Naive thymus-derived CD8-positive, alpha-beta T cell (primary cell): ENCODE measurements around the gene ZSWIM2. TPM values are rescaled to one million over a fixed set of nuclear protein-coding genes. Genes with fewer than 3 reads are reported as not detected.

Experiments used
- ATAC-seq, 2 donors: fragments of 150-1000 bp; cut with Tn5 transposase in 1 of 2; sonication (Bioruptor Pico), chemical (Tn5 transposase) in 1 of 2; 1 replicate in 1 of 2; 2 replicates in 1 of 2; pipeline ENCODE4 v1.10.0; 2021; ENCODE audit warnings: mild to moderate bottlenecking in 2 of 2, moderate library complexity in 2 of 2
- POLR2A ChIA-PET: fragments of 350-600 bp; sonication (Branson Sonifier 250); formaldehyde crosslinking; loops from one replicate; lab custom pipeline; 2021; ENCODE audit warnings: antibody characterized with exemption; lab: Charles Lee
- DNase-seq, 10 donors: peaks; one replicate each; pipeline versions ENCODE4 v3.0.0 to v3.0.0-alpha.2; 2020 to 2022
- H3K27ac Mint-ChIP-seq, 10 donors: one replicate each; pipeline ENCODE4 v1.8.0; 2020 to 2022; ENCODE audit warnings: mild to moderate bottlenecking in 10 of 10, mixed read lengths in 10 of 10, moderate library complexity in 4 of 10, inconsistent platforms in 1 of 10
- H3K27me3 Mint-ChIP-seq, 5 donors: one replicate each; pipeline ENCODE4 v1.8.0; 2021 to 2022; ENCODE audit warnings: mixed read lengths in 5 of 5
- H3K36me3 Mint-ChIP-seq, 3 donors: one replicate each; pipeline ENCODE4 v1.8.0; 2020 to 2022; ENCODE audit warnings: mixed read lengths in 3 of 3, mild to moderate bottlenecking in 2 of 3, inconsistent platforms in 1 of 3
- H3K4me1 Mint-ChIP-seq, 4 donors: one replicate each; pipeline ENCODE4 v1.8.0; 2021 to 2022; ENCODE audit warnings: mixed read lengths in 4 of 4
- H3K4me3 Mint-ChIP-seq, 10 donors: one replicate each; pipeline ENCODE4 v1.8.0; 2020 to 2022; ENCODE audit warnings: mild to moderate bottlenecking in 10 of 10, mixed read lengths in 10 of 10, moderate library complexity in 6 of 10, inconsistent platforms in 1 of 10
- H3K9me3 Mint-ChIP-seq, 9 donors: one replicate each; pipeline ENCODE4 v1.8.0; 2020 to 2022; ENCODE audit warnings: mixed read lengths in 9 of 9, mild to moderate bottlenecking in 3 of 9, inconsistent platforms in 1 of 9, moderate library complexity in 1 of 9
- polyA plus RNA-seq, 3 donors: library from polyadenylated mRNA; unstranded; fragments of 300-500 nt; fragmentation: Illumina TruSeq; gene quantifications; one replicate each; pipeline ENCODE4 v1.2.3, GENCODE V29; 2021
- total RNA-seq, 8 experiments: library from RNA in 2 of 8; stranded (reverse) in 2 of 8; gene quantifications; one replicate each; pipeline ENCODE4 v1.2.3 and lab custom pipeline; 2021 to 2026

The ZSWIM2 gene
- total and polyA plus RNA-seq, 5 experiments from 2014 or later, result not detected

GRCh38 chr2:186881660-186882059 is 32.7 kb upstream of the ZSWIM2 start:
- POLR2A ChIA-PET, result no interaction called here

GRCh38 chr2:186879312-186879711 is 30.3 kb upstream of the ZSWIM2 start:
- Mint-ChIP-seq H3K9me3 (peaks cover 6 to 43% (median 19%) of the 10 kb centered on the region in 9 donors), H3K4me3 (no peak overlapping the region), H3K4me1 (no peaks in the 10 kb centered on the region), H3K36me3 (peaks cover 0 to 15% (median 0%) of the 10 kb centered on the region in 3 donors), H3K27ac (no peak overlapping the region), H3K27me3 (no peaks in the 10 kb centered on the region)
- POLR2A ChIA-PET, result no interaction called here
- DNase-seq, result no peak
- ATAC-seq, result no peak

More at GRCh38 chr2:186881660-186882059, 32.7 kb upstream of the ZSWIM2 start:
- Mint-ChIP-seq H3K27ac (no peak overlapping the region), H3K4me3 (no peak overlapping the region), H3K4me1 (no peaks in the 10 kb centered on the region), H3K36me3 (peaks cover 0 to 15% (median 0%) of the 10 kb centered on the region in 3 donors), H3K9me3 (peaks cover 4 to 36% (median 17%) of the 10 kb centered on the region in 9 donors), H3K27me3 (no peaks in the 10 kb centered on the region)
- ATAC-seq (no peak), DNase-seq (no peak)

GRCh38 chr2:186874713-186875112 is 25.7 kb upstream of the ZSWIM2 start:
- POLR2A ChIA-PET, result no interaction called here
- no peak overlapping the region for H3K27ac Mint-ChIP-seq

GRCh38 chr2:186871881-186872280 is 22.9 kb upstream of the ZSWIM2 start:
- H3K27ac Mint-ChIP-seq, result no peak overlapping the region
- POLR2A ChIA-PET, result no interaction called here
- no peaks in the 10 kb centered on the region for H3K36me3 Mint-ChIP-seq
- ATAC-seq (no peak), DNase-seq (no peak)
- peaks cover 0 to 8% (median 0%) of the 10 kb centered on the region in 5 donors for H3K27me3 Mint-ChIP-seq
- H3K4me1 Mint-ChIP-seq, result no peaks in the 10 kb centered on the region
- H3K4me3 Mint-ChIP-seq, result no peak overlapping the region
- H3K9me3 Mint-ChIP-seq, result peaks cover 0 to 9% (median 2%) of the 10 kb centered on the region in 9 donors

More at GRCh38 chr2:186874713-186875112, 25.7 kb upstream of the ZSWIM2 start:
- Mint-ChIP-seq H3K4me3 (no peak overlapping the region), H3K9me3 (peaks cover 0 to 16% (median 3%) of the 10 kb centered on the region in 9 donors), H3K4me1 (no peaks in the 10 kb centered on the region), H3K36me3 (no peaks in the 10 kb centered on the region), H3K27me3 (peaks cover 0 to 8% (median 0%) of the 10 kb centered on the region in 5 donors)
- no peak for DNase-seq
- no peak for ATAC-seq

- Mint-ChIP-seq H3K4me3 (no peak overlapping the region), H3K27me3 (peaks cover 0 to 12% (median 0%) of the 10 kb centered on the region in 5 donors), H3K36me3 (no peaks in the 10 kb centered on the region), H3K4me1 (no peaks in the 10 kb centered on the region), H3K27ac (no peak overlapping the region), H3K9me3 (peaks cover 0 to 3% (median 0%) of the 10 kb centered on the region in 9 donors)
- DNase-seq (no peak), ATAC-seq (no peak)
- POLR2A ChIA-PET, result no interaction called here
These were observed 19.4 kb upstream of the ZSWIM2 start for GRCh38 chr2:186868344-186868743.

- POLR2A ChIA-PET, result no interaction called here
- H3K4me1 Mint-ChIP-seq, result no peaks in the 10 kb centered on the region
- H3K4me3 Mint-ChIP-seq, result no peak overlapping the region
- H3K27me3 Mint-ChIP-seq, result peaks cover 0 to 12% (median 3%) of the 10 kb centered on the region in 5 donors
- H3K27ac Mint-ChIP-seq, result no peak overlapping the region
- no peaks in the 10 kb centered on the region for H3K36me3 Mint-ChIP-seq
- ATAC-seq (no peak), DNase-seq (no peak)
- H3K9me3 Mint-ChIP-seq, result peaks cover 0 to 3% (median 0%) of the 10 kb centered on the region in 9 donors
These were observed 14.1 kb upstream of the ZSWIM2 start for GRCh38 chr2:186862869-186863709.

- H3K36me3 Mint-ChIP-seq, result no peaks in the 10 kb centered on the region
- ATAC-seq, result no peak
- no peak overlapping the region for H3K27ac Mint-ChIP-seq
- H3K9me3 Mint-ChIP-seq, result peaks cover 0 to 19% (median 5%) of the 10 kb centered on the region in 9 donors
- peaks cover 0 to 14% (median 3%) of the 10 kb centered on the region in 5 donors for H3K27me3 Mint-ChIP-seq
- no peaks in the 10 kb centered on the region for H3K4me1 Mint-ChIP-seq
- DNase-seq, result no peak
- H3K4me3 Mint-ChIP-seq, result no peak overlapping the region
- POLR2A ChIA-PET, result no interaction called here
These were observed 6.2 kb upstream of the ZSWIM2 start for GRCh38 chr2:186855216-186855615.

GRCh38 chr2:186853951-186854350 is 5.0 kb upstream of the ZSWIM2 start:
- ATAC-seq, result no peak
- no peak overlapping the region for H3K4me3 Mint-ChIP-seq
- H3K27me3 Mint-ChIP-seq, result peaks cover 5 to 18% (median 11%) of the 10 kb centered on the region in 5 donors
- DNase-seq, result no peak
- H3K4me1 Mint-ChIP-seq, result peaks cover 0 to 10% (median 8%) of the 10 kb centered on the region in 4 donors
- no peaks in the 10 kb centered on the region for H3K36me3 Mint-ChIP-seq
- H3K27ac Mint-ChIP-seq, result no peak overlapping the region
- POLR2A ChIA-PET, result no interaction called here
- H3K9me3 Mint-ChIP-seq, result peaks cover 0 to 24% (median 6%) of the 10 kb centered on the region in 9 donors

GRCh38 chr2:186852508-186852907 is 3.5 kb upstream of the ZSWIM2 start:
- Mint-ChIP-seq H3K27me3 (peaks cover 10 to 21% (median 11%) of the 10 kb centered on the region in 5 donors), H3K27ac (no peak overlapping the region), H3K4me1 (peaks cover 0 to 17% (median 12%) of the 10 kb centered on the region in 4 donors), H3K36me3 (no peaks in the 10 kb centered on the region), H3K9me3 (peaks cover 0 to 24% (median 6%) of the 10 kb centered on the region in 9 donors), H3K4me3 (no peak overlapping the region)
- POLR2A ChIA-PET, result no interaction called here
- DNase-seq (no peak), ATAC-seq (no peak)

- H3K9me3 Mint-ChIP-seq, result peaks cover 0 to 2% (median 0%) of the 10 kb centered on the region in 9 donors
- no peaks in the 10 kb centered on the region for H3K36me3 Mint-ChIP-seq
- H3K27me3 Mint-ChIP-seq, result peaks cover 0 to 10% (median 9%) of the 10 kb centered on the region in 5 donors
- DNase-seq, result no peak
- POLR2A ChIA-PET, result no interaction called here
- H3K4me3 Mint-ChIP-seq, result no peak overlapping the region
- H3K27ac Mint-ChIP-seq, result no peak overlapping the region
- no peaks in the 10 kb centered on the region for H3K4me1 Mint-ChIP-seq
- ATAC-seq, result no peak
These were observed 6.6 kb downstream of the ZSWIM2 start for GRCh38 chr2:186842373-186842772.

GRCh38 chr2:186841940-186842339 is 7.0 kb downstream of the ZSWIM2 start:
- Mint-ChIP-seq H3K27me3 (peaks cover 0 to 10% (median 9%) of the 10 kb centered on the region in 5 donors), H3K9me3 (peaks cover 0 to 2% (median 0%) of the 10 kb centered on the region in 9 donors), H3K4me1 (no peaks in the 10 kb centered on the region), H3K27ac (no peak overlapping the region), H3K4me3 (no peak overlapping the region), H3K36me3 (no peaks in the 10 kb centered on the region)
- DNase-seq (no peak), ATAC-seq (no peak)
- POLR2A ChIA-PET, result no interaction called here

GRCh38 chr2:186835628-186836027 is 13.3 kb downstream of the ZSWIM2 start:
- no peak for DNase-seq
- H3K4me1 Mint-ChIP-seq, result no peaks in the 10 kb centered on the region
- no peak for ATAC-seq
- peaks cover 0 to 11% (median 0%) of the 10 kb centered on the region in 9 donors for H3K9me3 Mint-ChIP-seq
- H3K27me3 Mint-ChIP-seq, result peaks cover 0 to 4% (median 0%) of the 10 kb centered on the region in 5 donors
- no peak overlapping the region for H3K4me3 Mint-ChIP-seq
- no peaks in the 10 kb centered on the region for H3K36me3 Mint-ChIP-seq
- no peak overlapping the region for H3K27ac Mint-ChIP-seq
- POLR2A ChIA-PET, result no interaction called here

GRCh38 chr2:186827862-186828492 is 21.0 kb downstream of the ZSWIM2 start:
- no peak overlapping the region for H3K27ac Mint-ChIP-seq
- no peak for ATAC-seq

More at GRCh38 chr2:186827862-186828492, 21.0 kb downstream of the ZSWIM2 start:
- Mint-ChIP-seq H3K4me3 (no peak overlapping the region), H3K4me1 (no peaks in the 10 kb centered on the region), H3K36me3 (no peaks in the 10 kb centered on the region), H3K9me3 (peaks cover 0 to 3% (median 0%) of the 10 kb centered on the region in 9 donors), H3K27me3 (peaks cover 0 to 3% (median 0%) of the 10 kb centered on the region in 5 donors)
- POLR2A ChIA-PET, result no interaction called here
- DNase-seq, result no peak
